Kidney glomerular epithelial cell (primary cell): ENCODE measurements around the gene HIVEP2.

Experiments used
- DNase-seq: peaks from one replicate; lab custom pipeline; 2025; lab: John Stamatoyannopoulos, UW

Gene HIVEP2

GRCh38 chr6:142843361-142843760 is 101.6 kb downstream of the HIVEP2 start:
- no peak for DNase-seq

GRCh38 chr6:142842418-142843261 is 102.3 kb downstream of the HIVEP2 start:
- DNase-seq = no peak

GRCh38 chr6:142841915-142842314 is 103.1 kb downstream of the HIVEP2 start:
- no peak for DNase-seq

GRCh38 chr6:142839686-142840040 is 105.3 kb downstream of the HIVEP2 start:
- peak; percentile 39 for DNase-seq

GRCh38 chr6:142838821-142839685 is 105.9 kb downstream of the HIVEP2 start:
- DNase-seq = peak; percentile 86

- no peak for DNase-seq
Measured at GRCh38 chr6:142835787-142836535, 109.0 kb downstream of the HIVEP2 start.

GRCh38 chr6:142834853-142835252 is 110.1 kb downstream of the HIVEP2 start:
- no peak for DNase-seq

GRCh38 chr6:142833798-142834197 is 111.2 kb downstream of the HIVEP2 start:
- DNase-seq = no peak

GRCh38 chr6:142833054-142833453 is 111.9 kb downstream of the HIVEP2 start:
- peak; percentile 86 for DNase-seq

- no peak for DNase-seq
Measured at GRCh38 chr6:142830807-142831206, 114.2 kb downstream of the HIVEP2 start.

- no peak for DNase-seq
Measured at GRCh38 chr6:142830116-142830710, 114.8 kb downstream of the HIVEP2 start.

- no peak for DNase-seq
Measured at GRCh38 chr6:142829556-142829955, 115.4 kb downstream of the HIVEP2 start.

- no peak for DNase-seq
Measured at GRCh38 chr6:142827991-142828390, 117.0 kb downstream of the HIVEP2 start.

- no peak for DNase-seq
Measured at GRCh38 chr6:142827369-142827768, 117.6 kb downstream of the HIVEP2 start.

- DNase-seq = no peak
Measured at GRCh38 chr6:142825760-142826159, 119.2 kb downstream of the HIVEP2 start.

- DNase-seq = no peak
Measured at GRCh38 chr6:142824426-142824825, 120.5 kb downstream of the HIVEP2 start.

- no peak for DNase-seq
Measured at GRCh38 chr6:142823256-142823902, 121.6 kb downstream of the HIVEP2 start.

GRCh38 chr6:142822842-142823241 is 122.1 kb downstream of the HIVEP2 start:
- no peak for DNase-seq

- DNase-seq = no peak
Measured at GRCh38 chr6:142822383-142822782, 122.6 kb downstream of the HIVEP2 start.

- no peak for DNase-seq
Measured at GRCh38 chr6:142821860-142822259, 123.1 kb downstream of the HIVEP2 start.

GRCh38 chr6:142821164-142821716 is 123.7 kb downstream of the HIVEP2 start:
- DNase-seq = no peak
